Activated CD8-positive, alpha-beta memory T cell treated with anti-CD3 and anti-CD28 coated beads for 24 hours (primary cell): ENCODE results near the gene NAV2.

Experiments
- DNase-seq: peaks from one replicate; pipeline ENCODE4 v3.0.0-alpha.2; 2020

The NAV2 gene

GRCh38 chr11:19788435-19788834 is 75.8 kb downstream of the NAV2 start:
- DNase-seq = no peak

GRCh38 chr11:19789245-19789644 is 76.6 kb downstream of the NAV2 start:
- no peak for DNase-seq

DNA sequence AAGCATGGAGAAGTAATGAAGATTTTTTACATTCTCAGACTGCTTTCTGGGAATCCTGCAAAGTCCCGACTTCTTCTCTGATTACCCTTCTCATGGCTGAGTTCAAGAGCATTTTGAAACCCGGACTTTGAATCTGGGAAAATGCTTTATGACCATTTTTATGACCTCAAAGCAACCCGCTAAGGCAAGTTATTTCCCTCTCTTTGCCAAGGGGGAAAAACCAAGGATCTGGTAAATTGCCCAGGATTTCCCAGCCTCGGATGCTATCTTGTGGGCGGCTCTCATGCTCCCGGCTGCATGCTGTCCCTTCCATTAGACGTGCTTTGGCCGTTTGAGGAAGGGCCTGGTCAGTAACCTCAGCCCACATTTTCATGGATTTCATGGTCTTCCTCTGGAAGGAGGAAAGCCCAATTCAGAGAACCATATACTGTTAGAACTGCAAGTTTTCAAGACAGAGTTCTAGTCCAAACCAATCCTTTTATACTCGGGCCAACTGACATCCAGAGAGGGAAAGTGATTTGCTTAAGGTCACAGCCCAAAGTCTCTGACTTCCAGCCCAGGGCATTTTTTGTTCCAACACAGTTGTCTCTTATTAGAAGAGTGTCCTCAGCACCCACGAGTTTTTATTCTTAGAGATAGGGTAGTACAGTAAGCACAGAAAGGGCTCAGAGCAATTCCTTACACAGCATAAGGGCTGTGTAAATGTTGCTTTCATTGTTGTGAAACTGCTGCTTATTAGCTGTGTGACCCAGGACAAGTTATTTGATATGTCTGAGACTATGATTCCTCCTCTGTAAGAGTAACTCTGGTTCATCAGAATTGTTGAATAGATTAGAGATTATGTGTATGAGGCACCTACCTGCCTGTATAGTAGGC is 77.4 kb downstream of the NAV2 start:
- no peak for DNase-seq

DNA sequence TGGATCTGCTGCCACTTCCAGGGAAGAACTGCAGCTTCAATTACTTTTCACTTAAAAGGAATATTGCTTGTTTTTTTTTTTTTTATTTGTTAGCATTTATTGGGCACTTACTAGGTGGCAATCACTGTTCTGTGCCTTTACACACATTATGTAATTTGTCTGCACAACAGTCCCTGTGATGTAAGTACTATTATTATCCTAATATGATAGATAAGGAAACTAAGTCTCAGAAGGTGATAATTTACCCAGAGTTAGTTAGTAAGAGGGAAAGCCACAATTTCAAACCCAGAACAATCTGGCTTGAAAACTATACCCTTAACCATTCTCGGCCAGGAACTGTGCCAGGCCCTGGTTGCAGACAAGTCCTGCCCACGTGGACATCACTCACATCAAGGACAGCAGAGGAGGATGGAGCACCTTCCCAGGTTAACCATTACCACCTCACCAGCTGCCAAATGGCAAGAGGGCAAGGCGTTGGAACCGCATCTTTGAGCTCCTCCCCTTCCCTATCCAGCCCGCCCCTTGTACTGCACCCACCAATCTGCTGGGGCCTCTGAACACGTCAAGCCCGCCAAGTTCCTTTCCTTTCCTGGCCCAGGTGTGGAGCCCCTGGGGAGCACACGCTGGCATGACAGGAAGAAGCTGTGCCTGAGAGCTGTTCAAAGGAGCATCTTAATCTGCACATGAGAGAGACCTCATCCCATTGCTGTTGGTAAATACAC is 78.4 kb downstream of the NAV2 start:
- no peak for DNase-seq

GRCh38 chr11:19792510-19792909 is 79.9 kb downstream of the NAV2 start:
- no peak for DNase-seq

- DNase-seq = no peak
Measured at GRCh38 chr11:19793326-19793725, 80.7 kb downstream of the NAV2 start.

- DNase-seq = no peak
Measured at GRCh38 chr11:19794161-19794560, 81.5 kb downstream of the NAV2 start.

DNA sequence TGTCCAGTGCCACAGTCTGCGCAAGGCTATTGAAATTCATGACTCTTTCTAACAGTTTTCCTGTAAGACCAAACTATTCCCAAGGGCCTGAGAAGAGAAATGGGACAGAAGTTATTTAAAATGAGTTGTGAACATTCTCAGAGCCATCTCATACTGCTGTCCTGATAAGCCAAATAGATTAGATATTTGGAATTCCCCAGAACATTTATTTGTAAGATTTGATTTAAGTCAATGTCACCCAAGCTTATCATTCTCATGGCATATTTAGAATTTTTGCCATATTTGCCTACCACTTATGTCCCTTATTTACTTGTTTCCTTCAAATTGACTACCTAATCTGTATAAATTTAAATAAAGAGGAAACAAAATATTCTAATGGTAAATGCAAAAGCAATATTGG is 82.4 kb downstream of the NAV2 start:
- no peak for DNase-seq

- DNase-seq = no peak
Measured at GRCh38 chr11:19800162-19800561, 87.5 kb downstream of the NAV2 start.

- DNase-seq = no peak
Measured at GRCh38 chr11:19800714-19801519, 88.3 kb downstream of the NAV2 start.

DNA sequence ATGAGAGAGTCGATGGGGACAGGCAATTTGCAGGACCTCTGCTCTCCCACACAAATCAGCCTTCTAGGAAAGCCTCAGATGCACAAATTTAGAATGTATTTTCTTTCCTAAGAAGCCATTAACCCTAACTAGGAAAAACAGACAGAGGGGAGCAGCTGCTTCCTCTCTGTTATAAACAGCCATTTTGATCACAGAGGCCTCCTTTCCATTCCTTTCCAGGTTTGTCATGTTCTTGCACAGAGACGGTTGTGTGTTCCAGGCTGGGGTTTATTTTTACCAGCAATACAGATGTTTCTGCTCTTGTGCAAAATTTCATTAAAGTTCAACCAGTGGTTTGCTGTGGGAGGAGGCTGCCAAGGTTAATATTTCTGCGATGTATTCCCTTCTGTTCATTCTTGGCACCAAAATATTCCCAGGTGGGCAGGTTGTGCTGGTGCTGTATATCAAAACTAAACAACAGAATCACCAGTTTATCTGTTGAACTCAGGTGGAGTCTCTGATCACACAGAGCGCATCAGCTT is 90.2 kb downstream of the NAV2 start:
- DNase-seq = no peak

GRCh38 chr11:19803506-19803998 is 90.9 kb downstream of the NAV2 start:
- no peak for DNase-seq

- DNase-seq = no peak
Measured at GRCh38 chr11:19805376-19805775, 92.7 kb downstream of the NAV2 start.

GRCh38 chr11:19805827-19806226 is 93.2 kb downstream of the NAV2 start:
- DNase-seq = no peak

DNA sequence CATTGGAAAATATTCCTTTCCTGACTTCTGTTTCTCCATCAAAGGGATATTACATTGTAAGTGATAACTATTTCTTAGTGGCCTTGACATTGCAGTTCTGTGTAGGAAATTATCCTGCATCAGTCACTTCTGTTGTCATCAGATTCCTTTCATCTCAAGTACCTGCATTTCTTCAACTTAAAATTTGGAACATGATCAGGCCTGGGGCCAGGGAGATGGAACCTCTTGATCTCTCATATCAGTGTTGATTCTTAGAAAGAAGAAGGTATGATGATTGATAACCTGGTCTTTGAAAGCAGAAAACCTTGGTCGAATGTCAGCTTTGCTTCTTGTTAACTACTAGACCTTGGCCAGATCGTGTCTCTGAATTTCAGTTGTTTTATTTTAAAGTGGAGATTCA is 93.6 kb downstream of the NAV2 start:
- no peak for DNase-seq

- no peak for DNase-seq
Measured at GRCh38 chr11:19808076-19808911, 95.7 kb downstream of the NAV2 start.

DNA sequence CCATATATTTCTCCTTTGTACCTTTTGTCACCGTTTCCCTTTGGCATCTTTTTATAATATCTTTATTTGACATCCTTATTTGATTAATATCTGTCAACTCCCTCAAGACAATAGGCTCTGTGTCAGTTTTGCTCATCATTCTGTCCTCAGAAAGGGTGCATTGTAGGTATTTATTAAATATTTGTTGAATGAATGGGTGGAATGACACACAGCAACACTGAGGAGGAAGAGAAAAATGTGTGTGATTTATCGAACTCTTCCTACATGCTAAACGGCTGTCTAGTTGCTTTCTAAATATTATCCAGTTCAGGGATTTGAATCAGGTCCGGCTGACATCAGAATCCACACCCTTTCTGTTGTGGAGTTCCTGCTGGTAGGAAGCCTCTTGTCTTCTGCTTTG is 98.2 kb downstream of the NAV2 start:
- DNase-seq = no peak

GRCh38 chr11:19811380-19811779 is 98.7 kb downstream of the NAV2 start:
- no peak for DNase-seq

GRCh38 chr11:19812096-19812495 is 99.5 kb downstream of the NAV2 start:
- no peak for DNase-seq

DNA sequence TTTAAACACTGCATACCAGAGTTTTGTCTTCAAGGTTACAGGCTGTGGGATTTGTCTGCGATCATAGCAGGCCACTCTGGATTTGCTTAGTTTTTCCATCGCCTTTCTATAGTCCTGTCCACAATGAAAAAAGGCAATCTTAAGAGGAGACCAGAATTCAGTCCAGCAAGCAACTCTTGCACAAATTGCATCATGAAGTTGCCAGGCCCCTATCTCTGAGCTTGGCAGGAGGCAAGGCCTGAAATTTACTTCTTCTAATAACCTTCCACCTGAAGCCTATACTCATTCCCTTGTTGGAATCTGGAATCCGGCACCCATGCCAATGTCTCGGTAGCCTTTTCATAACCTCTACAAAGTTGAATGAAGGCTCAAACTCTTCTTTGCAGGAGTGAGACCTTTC is 100.1 kb downstream of the NAV2 start:
- no peak for DNase-seq

GRCh38 chr11:19813158-19813879 is 100.7 kb downstream of the NAV2 start:
- DNase-seq = no peak
